GM06990 (cell line): ENCODE data around the gene AP4M1.

Experiments
- DNase-seq: peaks from one replicate; pipeline ENCODE4 v3.0.0-alpha.2; 2011; ENCODE audit not compliant: insufficient read length; ENCODE audit errors: extremely low read depth
- H3K27me3 ChIP-seq: replicated peaks from 2 replicates; pipeline ENCODE4 v1.6.0; 2011; ENCODE audit warnings: low read length; ENCODE audit not compliant: control insufficient read depth, insufficient read depth
- H3K36me3 ChIP-seq: 2 replicates; pipeline ENCODE4 v1.5.1; 2011; ENCODE audit warnings: low read length; ENCODE audit not compliant: control insufficient read depth, insufficient read depth
- H3K4me3 ChIP-seq: replicated peaks from 2 replicates; pipeline ENCODE4 v1.5.1; 2011; ENCODE audit warnings: low read depth, mild to moderate bottlenecking, control low read depth, low read length
- CTCF ChIP-seq: IDR thresholded peaks from 2 replicates; pipeline ENCODE4 v1.5.1; 2011; ENCODE audit warnings: low read length, control low read depth, mild to moderate bottlenecking, inconsistent platforms; ENCODE audit not compliant: insufficient read depth, poor library complexity, severe bottlenecking

AP4M1 gene

GRCh38 chr7:100091411-100092181, 9.8 kb upstream of the AP4M1 start:
- no peak for DNase-seq
- no peak for TF ChIP-seq CTCF
- Histone ChIP-seq H3K36me3 (peaks cover 49% of the 10 kb centered on the region), H3K4me3 (no peak overlapping the region), H3K27me3 (no peaks in the 10 kb centered on the region)

GRCh38 chr7:100093054-100093453, 8.4 kb upstream of the AP4M1 start:
- no peak for DNase-seq
- H3K27me3 ChIP-seq, result no peaks in the 10 kb centered on the region
- no peak overlapping the region for H3K4me3 ChIP-seq
- peaks cover 59% of the 10 kb centered on the region for H3K36me3 ChIP-seq
- TF ChIP-seq CTCF, result no peak

GRCh38 chr7:100093498-100093897, 7.9 kb upstream of the AP4M1 start:
- TF ChIP-seq CTCF, result no peak
- no peak for DNase-seq
- Histone ChIP-seq H3K4me3 (no peak overlapping the region), H3K27me3 (no peaks in the 10 kb centered on the region), H3K36me3 (peaks cover 64% of the 10 kb centered on the region)

- no peak for DNase-seq
- no peak for TF ChIP-seq CTCF
- Histone ChIP-seq H3K4me3 (no peak overlapping the region), H3K27me3 (no peaks in the 10 kb centered on the region), H3K36me3 (peaks cover 68% of the 10 kb centered on the region)
These were observed 7.4 kb upstream of the AP4M1 start for GRCh38 chr7:100093925-100094486.

- Histone ChIP-seq H3K4me3 (no peak overlapping the region), H3K27me3 (no peaks in the 10 kb centered on the region), H3K36me3 (peaks cover 74% of the 10 kb centered on the region)
- TF ChIP-seq CTCF, result no peak
- DNase-seq, result no peak
These were observed 6.2 kb upstream of the AP4M1 start for GRCh38 chr7:100095289-100095688.
